ENCODE results near the gene MC1R. TPM values are rescaled to one million over a fixed set of nuclear protein-coding genes. Genes with fewer than 3 reads are reported as not detected.
A peak's percentile ranks its signal among the peaks of the same experiment; 100 is the strongest.
"Not testable (repeated sequence)": the region's sequence is repeated elsewhere in the genome, so short reads cannot be mapped to it uniquely, and the experiment has no call there.

Gene MC1R
- total and polyA plus RNA-seq, 4 donors = 0.19 to 3.3 (median 0.30) TPM

GRCh38 chr16:89934611-89935553, 16.2 kb downstream of the MC1R start:
- WGBS = 95% methylated on average over 61 of the region's 61 CpGs
- Histone ChIP-seq H3K27me3 (ENCODE audit: control insufficient read depth in 4 of 4, insufficient read depth in 4 of 4, low read length in 3 of 4) (peaks cover 0 to 2% (median 0%) of the 10 kb centered on the region in 4 donors), H3K36me3 (ENCODE audit: control insufficient read depth in 4 of 4, insufficient read depth in 3 of 4, low read depth in 1 of 4, low read length in 3 of 4) (no peaks in the 10 kb centered on the region), H3K4me3 (ENCODE audit: low read depth in 1 of 3, low read length in 3 of 3) (no peak overlapping the region), H3K9ac (ENCODE audit: low read depth in 1 of 2, low read length in 2 of 2) (no peak overlapping the region), H3K9me3 (ENCODE audit: control insufficient read depth in 4 of 4, low read length in 3 of 4) (no peaks in the 10 kb centered on the region), H3K27ac (ENCODE audit: low read depth in 1 of 2, low read length in 2 of 2) (no peak overlapping the region), H3K4me1 (ENCODE audit: control insufficient read depth in 4 of 4, insufficient read depth in 4 of 4, low read length in 3 of 4) (no peaks in the 10 kb centered on the region)
- DNase-seq (ENCODE audit: low spot score) = peak; percentile 28
- no peak for TF ChIP-seq CTCF (IDR thresholded peaks at IDR 0.05; ENCODE audit: low read depth, low read length, missing input control)
- TF ChIP-seq, protein P1, sequence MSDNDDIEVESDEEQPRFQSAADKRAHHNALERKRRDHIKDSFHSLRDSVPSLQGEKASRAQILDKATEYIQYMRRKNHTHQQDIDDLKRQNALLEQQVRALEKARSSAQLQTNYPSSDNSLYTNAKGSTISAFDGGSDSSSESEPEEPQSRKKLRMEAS (IDR thresholded peaks at IDR 0.05) = no peak
- no peak for TF ChIP-seq YY1 (IDR thresholded peaks at IDR 0.05)

DNA sequence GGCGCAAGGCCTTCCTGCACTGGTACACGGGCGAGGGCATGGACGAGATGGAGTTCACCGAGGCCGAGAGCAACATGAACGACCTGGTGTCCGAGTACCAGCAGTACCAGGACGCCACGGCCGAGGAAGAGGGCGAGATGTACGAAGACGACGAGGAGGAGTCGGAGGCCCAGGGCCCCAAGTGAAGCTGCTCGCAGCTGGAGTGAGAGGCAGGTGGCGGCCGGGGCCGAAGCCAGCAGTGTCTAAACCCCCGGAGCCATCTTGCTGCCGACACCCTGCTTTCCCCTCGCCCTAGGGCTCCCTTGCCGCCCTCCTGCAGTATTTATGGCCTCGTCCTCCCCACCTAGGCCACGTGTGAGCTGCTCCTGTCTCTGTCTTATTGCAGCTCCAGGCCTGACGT, 17.0 kb downstream of the MC1R start:
- not testable (repeated sequence) for H3K4me1 ChIP-seq (ENCODE audit: control insufficient read depth in 4 of 4, insufficient read depth in 4 of 4, low read length in 3 of 4); H3K4me3 ChIP-seq (ENCODE audit: low read depth in 1 of 3, low read length in 3 of 3); H3K36me3 ChIP-seq (ENCODE audit: control insufficient read depth in 4 of 4, insufficient read depth in 3 of 4, low read depth in 1 of 4, low read length in 3 of 4); H3K27ac ChIP-seq (ENCODE audit: low read depth in 1 of 2, low read length in 2 of 2); H3K9me3 ChIP-seq (ENCODE audit: control insufficient read depth in 4 of 4, low read length in 3 of 4); DNase-seq (ENCODE audit: low spot score); H3K27me3 ChIP-seq (ENCODE audit: control insufficient read depth in 4 of 4, insufficient read depth in 4 of 4, low read length in 3 of 4); H3K9ac ChIP-seq (ENCODE audit: low read depth in 1 of 2, low read length in 2 of 2)
- WGBS = 93% methylated on average over 25 of the region's 27 CpGs

DNA sequence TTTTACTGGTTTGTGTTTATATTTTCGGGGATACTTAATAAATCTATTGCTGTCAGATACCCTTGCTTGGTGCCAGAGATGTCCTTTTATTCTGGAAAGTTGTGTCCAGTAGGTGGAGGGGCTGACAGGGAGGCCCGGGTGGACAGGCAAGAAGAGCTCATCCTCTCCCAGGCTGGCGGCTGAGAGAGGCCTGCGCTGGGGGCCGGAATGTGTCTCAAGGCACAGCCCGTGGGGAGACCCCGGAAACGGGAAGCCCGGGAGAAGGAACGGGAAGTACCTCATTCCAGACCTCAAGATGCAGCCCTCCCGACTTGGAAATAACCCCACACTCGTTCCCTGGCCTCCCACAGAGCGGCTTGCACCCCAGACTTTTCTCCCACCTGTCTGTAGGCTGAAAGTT, 17.4 kb downstream of the MC1R start:
- WGBS = 79% methylated on average over 13 of the region's 13 CpGs
- Histone ChIP-seq H3K9me3 (ENCODE audit: control insufficient read depth in 4 of 4, low read length in 3 of 4) (no peaks in the 10 kb centered on the region), H3K36me3 (ENCODE audit: control insufficient read depth in 4 of 4, insufficient read depth in 3 of 4, low read depth in 1 of 4, low read length in 3 of 4) (no peaks in the 10 kb centered on the region), H3K4me1 (ENCODE audit: control insufficient read depth in 4 of 4, insufficient read depth in 4 of 4, low read length in 3 of 4) (no peaks in the 10 kb centered on the region), H3K4me3 (ENCODE audit: low read depth in 1 of 3, low read length in 3 of 3) (no peak overlapping the region), H3K27me3 (ENCODE audit: control insufficient read depth in 4 of 4, insufficient read depth in 4 of 4, low read length in 3 of 4) (peaks cover 0 to 2% (median 0%) of the 10 kb centered on the region in 4 donors), H3K27ac (ENCODE audit: low read depth in 1 of 2, low read length in 2 of 2) (no peak overlapping the region), H3K9ac (ENCODE audit: low read depth in 1 of 2, low read length in 2 of 2) (no peak overlapping the region)
- no peak for DNase-seq (ENCODE audit: low spot score)
- TF ChIP-seq HNF4G (IDR thresholded peaks at IDR 0.05) = no peak
- TF ChIP-seq ZBTB33 (IDR thresholded peaks at IDR 0.05) = no peak
- no peak for TF ChIP-seq RXRA (IDR thresholded peaks at IDR 0.05)
- TF ChIP-seq JUND (IDR thresholded peaks at IDR 0.05) = no peak
- no peak for TF ChIP-seq YY1 (IDR thresholded peaks at IDR 0.05)
- TF ChIP-seq, protein P1 (IDR thresholded peaks at IDR 0.05) = no peak
- TF ChIP-seq FOXA2 (IDR thresholded peaks at IDR 0.05) = no peak
- TF ChIP-seq, protein P2, sequence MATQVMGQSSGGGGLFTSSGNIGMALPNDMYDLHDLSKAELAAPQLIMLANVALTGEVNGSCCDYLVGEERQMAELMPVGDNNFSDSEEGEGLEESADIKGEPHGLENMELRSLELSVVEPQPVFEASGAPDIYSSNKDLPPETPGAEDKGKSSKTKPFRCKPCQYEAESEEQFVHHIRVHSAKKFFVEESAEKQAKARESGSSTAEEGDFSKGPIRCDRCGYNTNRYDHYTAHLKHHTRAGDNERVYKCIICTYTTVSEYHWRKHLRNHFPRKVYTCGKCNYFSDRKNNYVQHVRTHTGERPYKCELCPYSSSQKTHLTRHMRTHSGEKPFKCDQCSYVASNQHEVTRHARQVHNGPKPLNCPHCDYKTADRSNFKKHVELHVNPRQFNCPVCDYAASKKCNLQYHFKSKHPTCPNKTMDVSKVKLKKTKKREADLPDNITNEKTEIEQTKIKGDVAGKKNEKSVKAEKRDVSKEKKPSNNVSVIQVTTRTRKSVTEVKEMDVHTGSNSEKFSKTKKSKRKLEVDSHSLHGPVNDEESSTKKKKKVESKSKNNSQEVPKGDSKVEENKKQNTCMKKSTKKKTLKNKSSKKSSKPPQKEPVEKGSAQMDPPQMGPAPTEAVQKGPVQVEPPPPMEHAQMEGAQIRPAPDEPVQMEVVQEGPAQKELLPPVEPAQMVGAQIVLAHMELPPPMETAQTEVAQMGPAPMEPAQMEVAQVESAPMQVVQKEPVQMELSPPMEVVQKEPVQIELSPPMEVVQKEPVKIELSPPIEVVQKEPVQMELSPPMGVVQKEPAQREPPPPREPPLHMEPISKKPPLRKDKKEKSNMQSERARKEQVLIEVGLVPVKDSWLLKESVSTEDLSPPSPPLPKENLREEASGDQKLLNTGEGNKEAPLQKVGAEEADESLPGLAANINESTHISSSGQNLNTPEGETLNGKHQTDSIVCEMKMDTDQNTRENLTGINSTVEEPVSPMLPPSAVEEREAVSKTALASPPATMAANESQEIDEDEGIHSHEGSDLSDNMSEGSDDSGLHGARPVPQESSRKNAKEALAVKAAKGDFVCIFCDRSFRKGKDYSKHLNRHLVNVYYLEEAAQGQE (IDR thresholded peaks at IDR 0.05) = no peak
- TF ChIP-seq HNF4A (conservative IDR thresholded peaks at IDR 0.05) = no peak
- no peak for TF ChIP-seq SP1 (IDR thresholded peaks at IDR 0.05)
- TF ChIP-seq RAD21 (IDR thresholded peaks at IDR 0.05) = no peak
- no peak for TF ChIP-seq ATF3 (IDR thresholded peaks at IDR 0.05)
- no peak for TF ChIP-seq NR2F2 (IDR thresholded peaks at IDR 0.05)
- no peak for TF ChIP-seq CTCF (IDR thresholded peaks at IDR 0.05; ENCODE audit: low read depth, low read length, missing input control)
- TF ChIP-seq TAF1 (conservative IDR thresholded peaks at IDR 0.05) = no peak
- no peak for TF ChIP-seq GABPA (IDR thresholded peaks at IDR 0.05 in 1 of 2, conservative IDR thresholded peaks at IDR 0.05 in 1 of 2)
